ENCODE results near the gene NOX1.
"Not testable (repeated sequence)": the region's sequence is repeated elsewhere in the genome, so short reads cannot be mapped to it uniquely, and the experiment has no call there.

The NOX1 gene

GRCh38 chrX:100804780-100805179, 69.4 kb downstream of the NOX1 start:
- no peak for DNase-seq (ENCODE audit: low spot score)
- ChIA-PET CTCF (no interaction called here), POLR2A (ENCODE audit: low non-redundant PET) (no interaction called here)
- no peak overlapping the region for H3K27ac ChIP-seq
- no peak for TF ChIP-seq CTCF (conservative IDR thresholded peaks at IDR 0.05; ENCODE audit: low read depth)

- no peak for DNase-seq (ENCODE audit: low spot score)
- TF ChIP-seq CTCF (conservative IDR thresholded peaks at IDR 0.05; ENCODE audit: low read depth) = no peak
- H3K27ac ChIP-seq = no peak overlapping the region
- CTCF ChIA-PET = no interaction called here
- POLR2A ChIA-PET (ENCODE audit: low non-redundant PET) = no interaction called here
Observed at GRCh38 chrX:100802843-100803242, 71.3 kb downstream of the NOX1 start.

GRCh38 chrX:100798484-100799214, 75.5 kb downstream of the NOX1 start:
- CTCF ChIA-PET = no interaction called here
- no peak overlapping the region for H3K27ac ChIP-seq
- no peak for DNase-seq (ENCODE audit: low spot score)
- no peak for TF ChIP-seq CTCF (conservative IDR thresholded peaks at IDR 0.05; ENCODE audit: low read depth)
- POLR2A ChIA-PET (ENCODE audit: low non-redundant PET) = no interaction called here

- no peak overlapping the region for H3K27ac ChIP-seq
- CTCF ChIA-PET = no interaction called here
- DNase-seq (ENCODE audit: low spot score) = no peak
- no peak for TF ChIP-seq CTCF (conservative IDR thresholded peaks at IDR 0.05; ENCODE audit: low read depth)
- POLR2A ChIA-PET (ENCODE audit: low non-redundant PET) = no interaction called here
Observed at GRCh38 chrX:100797359-100797758, 76.8 kb downstream of the NOX1 start.

GRCh38 chrX:100796371-100796770, 77.8 kb downstream of the NOX1 start:
- POLR2A ChIA-PET (ENCODE audit: low non-redundant PET); CTCF ChIA-PET: not testable (repeated sequence)

More at GRCh38 chrX:100796371-100796770, 77.8 kb downstream of the NOX1 start:
- not testable (repeated sequence) for H3K27ac ChIP-seq; DNase-seq (ENCODE audit: low spot score)
